D341Med (cell line): Measurements from ENCODE around the gene LAMTOR3.
"Not testable (repeated sequence)": the region's sequence is repeated elsewhere in the genome, so short reads cannot be mapped to it uniquely, and the experiment has no call there.

Experiments
- DNase-seq: peaks from one replicate; pipeline ENCODE4 v3.0.0; 2012; ENCODE audit warnings: low spot score

LAMTOR3 gene

DNA sequence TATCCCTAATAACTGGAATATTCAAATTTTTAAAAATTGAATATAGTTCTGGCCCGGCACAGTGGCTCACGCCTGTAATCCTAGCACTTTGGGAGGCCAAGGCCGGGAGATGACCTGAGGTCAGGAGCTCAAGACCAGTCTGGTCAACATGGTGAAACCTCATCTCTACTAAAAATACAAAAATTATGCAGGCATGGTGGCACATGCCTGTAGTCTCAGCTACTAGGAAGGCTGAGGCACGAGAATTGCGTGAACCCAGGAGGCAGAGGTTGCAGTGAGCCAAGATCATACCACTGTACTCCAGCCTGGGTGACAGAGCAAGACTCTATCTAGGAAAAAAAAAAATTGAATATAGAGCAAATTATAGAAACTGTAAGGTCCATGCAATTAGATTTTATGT lies 64.2 kb downstream of the LAMTOR3 start:
- not testable (repeated sequence) for DNase-seq

DNA sequence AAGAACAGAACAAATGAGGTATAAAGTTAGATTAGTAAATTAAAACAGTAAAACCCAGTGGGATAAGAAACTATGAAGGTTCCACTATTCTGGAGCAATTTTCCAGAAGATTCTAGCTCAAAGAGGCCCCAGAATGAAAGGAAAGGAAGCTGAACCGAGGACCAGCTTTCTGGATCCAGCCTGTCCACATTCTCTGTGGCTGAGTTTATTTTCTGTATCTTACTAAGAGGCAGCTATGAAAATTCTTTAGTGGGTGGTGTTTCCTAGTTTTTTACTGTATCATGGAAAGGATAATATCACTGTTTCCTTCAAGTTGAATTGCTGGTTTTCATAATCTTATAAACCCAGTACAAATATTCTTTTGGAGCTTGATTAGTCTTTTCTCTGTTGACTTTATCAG lies 65.8 kb downstream of the LAMTOR3 start:
- DNase-seq, result no peak
